ENCODE data around the gene KIAA1671.

Gene KIAA1671

GRCh38 chr22:25061134-25061533 lies 108.6 kb downstream of the KIAA1671 start:
- no peak overlapping the region for H3K4me3 ChIP-seq (replicated peaks in 1 of 2; ENCODE audit: low read depth in 2 of 2, low read length in 2 of 2)
- no peak for TF ChIP-seq CTCF (IDR thresholded peaks at IDR 0.05; ENCODE audit: low read depth, low read length)
- DNase-seq (ENCODE audit: low read depth in 2 of 2) = no peak

DNA sequence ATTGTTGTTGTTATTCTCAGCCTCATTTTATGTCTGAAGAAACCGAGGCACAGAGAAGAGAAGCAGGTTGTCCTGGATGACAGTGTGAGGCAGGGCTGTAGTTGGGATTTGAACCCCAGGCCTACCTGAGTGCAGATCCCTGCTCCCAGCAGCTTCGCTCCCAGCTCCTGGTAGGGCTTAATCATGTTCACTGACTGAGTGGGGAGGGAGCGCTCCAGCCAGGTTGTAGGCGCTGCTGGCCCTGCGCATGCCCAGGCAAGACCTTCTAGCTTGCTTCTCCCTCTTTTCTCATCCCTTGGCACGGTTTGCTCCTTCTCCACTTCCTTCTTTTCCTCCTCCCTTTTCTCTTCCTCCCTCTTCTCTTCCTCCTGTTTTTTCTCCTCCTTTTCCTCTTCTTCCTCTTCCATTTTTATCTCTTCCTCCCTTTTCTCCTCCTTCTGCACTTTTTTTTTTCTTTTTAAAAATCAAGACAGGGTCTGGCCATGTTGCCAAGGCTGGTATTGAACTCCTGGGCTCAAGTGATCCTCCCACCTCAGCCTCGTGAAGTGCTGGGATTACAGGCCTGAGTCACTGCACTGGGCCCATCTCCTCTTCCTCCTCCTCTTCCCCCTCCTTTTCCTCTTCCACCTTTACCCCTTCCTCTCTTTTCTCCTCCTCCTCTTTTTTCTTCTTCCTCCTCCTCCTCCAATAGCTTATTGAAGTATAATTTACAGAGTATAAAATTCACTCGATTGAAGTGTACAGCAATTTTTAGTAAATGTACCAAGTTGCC lies 109.3 kb downstream of the KIAA1671 start:
- TF ChIP-seq CTCF (IDR thresholded peaks at IDR 0.05; ENCODE audit: low read depth, low read length) = no peak
- DNase-seq (ENCODE audit: low read depth in 2 of 2) = no peak
- no peak overlapping the region for H3K4me3 ChIP-seq (replicated peaks in 1 of 2; ENCODE audit: low read depth in 2 of 2, low read length in 2 of 2)

- no peak overlapping the region for H3K4me3 ChIP-seq (replicated peaks in 1 of 2; ENCODE audit: low read depth in 2 of 2, low read length in 2 of 2)
- no peak for TF ChIP-seq CTCF (IDR thresholded peaks at IDR 0.05; ENCODE audit: low read depth, low read length)
- DNase-seq (ENCODE audit: low read depth in 2 of 2) = no peak
Observed at GRCh38 chr22:25062386-25063085, 110.0 kb downstream of the KIAA1671 start.

DNA sequence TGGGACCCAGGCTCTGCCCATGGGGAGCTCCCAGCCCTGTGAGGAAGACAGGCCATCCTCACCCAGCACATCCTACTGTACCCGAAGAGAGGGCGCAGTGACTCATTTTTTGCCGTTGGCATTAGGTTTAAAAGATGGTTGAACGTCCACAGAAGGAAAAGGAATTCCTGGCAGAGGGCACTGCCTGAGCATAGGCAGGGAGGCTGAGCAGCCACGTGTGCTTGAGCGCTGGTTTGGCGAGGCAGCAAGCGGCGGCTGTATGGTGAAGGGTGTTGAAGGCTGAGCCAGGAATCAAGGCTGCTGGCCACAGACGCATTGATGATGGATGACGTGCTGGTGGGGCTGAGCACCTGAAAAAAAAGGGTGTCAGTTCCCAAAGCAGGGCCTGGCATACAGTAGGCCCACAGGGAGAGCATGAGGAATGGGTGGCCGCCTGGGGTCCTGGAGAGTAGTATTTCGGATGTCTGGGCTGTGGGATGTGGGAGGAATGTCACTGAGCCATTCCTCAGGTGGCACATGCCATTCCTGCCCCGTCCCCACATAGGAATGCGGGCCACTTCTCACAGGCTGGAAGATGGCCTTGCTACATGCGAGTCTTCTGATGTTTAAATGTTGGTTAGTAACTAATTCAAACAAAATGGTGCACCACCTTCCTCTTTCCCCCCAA lies 112.5 kb downstream of the KIAA1671 start:
- DNase-seq (ENCODE audit: low read depth in 2 of 2) = no peak
- H3K4me3 ChIP-seq (replicated peaks in 1 of 2; ENCODE audit: low read depth in 2 of 2, low read length in 2 of 2) = no peak overlapping the region
- TF ChIP-seq CTCF (IDR thresholded peaks at IDR 0.05; ENCODE audit: low read depth, low read length) = no peak

GRCh38 chr22:25066861-25067435 lies 114.4 kb downstream of the KIAA1671 start:
- no peak for DNase-seq (ENCODE audit: low read depth in 2 of 2)
- TF ChIP-seq CTCF (IDR thresholded peaks at IDR 0.05; ENCODE audit: low read depth, low read length) = no peak

GRCh38 chr22:25067851-25068421 lies 115.4 kb downstream of the KIAA1671 start:
- TF ChIP-seq CTCF (IDR thresholded peaks at IDR 0.05; ENCODE audit: low read depth, low read length) = no peak
- DNase-seq (ENCODE audit: low read depth in 2 of 2) = no peak
- H3K4me3 ChIP-seq (replicated peaks in 1 of 2; ENCODE audit: low read depth in 2 of 2, low read length in 2 of 2) = no peak overlapping the region

More at GRCh38 chr22:25066861-25067435, 114.4 kb downstream of the KIAA1671 start:
- no peak overlapping the region for H3K4me3 ChIP-seq (replicated peaks in 1 of 2; ENCODE audit: low read depth in 2 of 2, low read length in 2 of 2)
